Measurements from ENCODE around the gene OR52N5.

OR52N5 gene

GRCh38 chr11:5746614-5747013 is 36.5 kb downstream of the OR52N5 start:
- Mint-ChIP-seq H3K27me3 (peaks cover 5% of the 10 kb centered on the region), H3K27ac (no peak overlapping the region), H3K4me3 (no peak overlapping the region), H3K4me1 (ENCODE audit: low read depth) (no peaks in the 10 kb centered on the region), H3K36me3 (ENCODE audit: low read depth) (no peaks in the 10 kb centered on the region), H3K9me3 (peaks cover 13% of the 10 kb centered on the region)

DNA sequence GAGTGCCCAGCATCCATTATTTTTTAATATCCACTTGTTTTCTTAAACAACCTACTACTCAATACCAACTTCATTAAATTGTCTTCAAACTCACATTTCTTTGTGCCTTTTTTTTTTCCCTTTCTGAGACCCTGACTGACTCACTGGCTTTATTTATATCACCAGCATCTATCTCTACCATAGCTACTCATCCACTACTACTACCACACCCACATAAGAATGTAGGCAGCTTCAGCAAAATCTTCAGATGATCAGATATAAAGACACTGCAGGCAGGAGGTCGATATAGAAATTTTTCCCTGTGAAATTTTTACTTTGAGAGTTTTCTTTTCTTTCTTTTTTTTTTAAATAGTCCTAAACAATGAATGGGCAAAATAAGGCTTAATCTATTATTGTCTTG is 44.7 kb downstream of the OR52N5 start:
- Mint-ChIP-seq H3K36me3 (ENCODE audit: low read depth) (peaks cover 16% of the 10 kb centered on the region), H3K4me1 (ENCODE audit: low read depth) (no peaks in the 10 kb centered on the region), H3K9me3 (peaks cover 25% of the 10 kb centered on the region), H3K4me3 (no peak overlapping the region), H3K27me3 (peaks cover 7% of the 10 kb centered on the region), H3K27ac (no peak overlapping the region)

- Mint-ChIP-seq H3K4me3 (no peak overlapping the region), H3K27me3 (peaks cover 7% of the 10 kb centered on the region), H3K4me1 (ENCODE audit: low read depth) (no peaks in the 10 kb centered on the region), H3K36me3 (ENCODE audit: low read depth) (peaks cover 16% of the 10 kb centered on the region), H3K27ac (no peak overlapping the region), H3K9me3 (peaks cover 25% of the 10 kb centered on the region)
Observed at GRCh38 chr11:5737670-5738392, 45.3 kb downstream of the OR52N5 start.

GRCh38 chr11:5737091-5737490 is 46.1 kb downstream of the OR52N5 start:
- Mint-ChIP-seq H3K4me1 (ENCODE audit: low read depth) (no peaks in the 10 kb centered on the region), H3K9me3 (peaks cover 23% of the 10 kb centered on the region), H3K27me3 (peaks cover 7% of the 10 kb centered on the region), H3K4me3 (no peak overlapping the region), H3K36me3 (ENCODE audit: low read depth) (peaks cover 16% of the 10 kb centered on the region), H3K27ac (no peak overlapping the region)

DNA sequence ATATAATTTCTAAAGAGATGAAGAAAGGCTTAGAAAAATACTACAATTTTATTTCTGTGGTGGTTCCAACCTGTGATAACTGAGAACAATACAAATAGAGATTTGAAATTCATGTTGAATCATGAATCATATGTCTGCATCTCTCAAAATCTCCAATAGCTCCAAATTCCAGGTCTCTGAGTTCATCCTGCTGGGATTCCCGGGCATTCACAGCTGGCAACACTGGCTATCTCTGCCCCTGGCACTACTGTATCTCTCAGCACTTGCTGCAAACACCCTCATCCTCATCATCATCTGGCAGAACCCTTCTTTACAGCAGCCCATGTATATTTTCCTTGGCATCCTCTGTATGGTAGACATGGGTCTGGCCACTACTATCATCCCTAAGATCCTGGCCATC is 46.8 kb downstream of the OR52N5 start, which contains the start of gene OR56B1:
Gene OR56B1, plus strand, starts transcription at position 53 of the 400 bp plus-strand sequence. Its CDS starts 69 bp downstream, at position 122.
- H3K4me3 Mint-ChIP-seq: no peak within 1 kb of the TSS
- H3K27ac Mint-ChIP-seq: no peak within 1 kb of the TSS
- peaks cover 15% of the 10 kb centered on the region for H3K36me3 Mint-ChIP-seq (ENCODE audit: low read depth)

GRCh38 chr11:5727691-5728090 is 55.5 kb downstream of the OR52N5 start:
- no peaks in the 10 kb centered on the region for H3K9me3 Mint-ChIP-seq
- no peaks in the 10 kb centered on the region for H3K36me3 Mint-ChIP-seq (ENCODE audit: low read depth)
- H3K27ac Mint-ChIP-seq: no peak overlapping the region
- H3K4me3 Mint-ChIP-seq: no peak overlapping the region
- H3K27me3 Mint-ChIP-seq: no peaks in the 10 kb centered on the region
- no peaks in the 10 kb centered on the region for H3K4me1 Mint-ChIP-seq (ENCODE audit: low read depth)

More for the DNA sequence above, 46.8 kb downstream of the OR52N5 start, which contains the start of gene OR56B1:
- H3K9me3 Mint-ChIP-seq: peaks cover 16% of the 10 kb centered on the region
- no peaks in the 10 kb centered on the region for H3K4me1 Mint-ChIP-seq (ENCODE audit: low read depth)
- H3K27me3 Mint-ChIP-seq: peaks cover 7% of the 10 kb centered on the region

DNA sequence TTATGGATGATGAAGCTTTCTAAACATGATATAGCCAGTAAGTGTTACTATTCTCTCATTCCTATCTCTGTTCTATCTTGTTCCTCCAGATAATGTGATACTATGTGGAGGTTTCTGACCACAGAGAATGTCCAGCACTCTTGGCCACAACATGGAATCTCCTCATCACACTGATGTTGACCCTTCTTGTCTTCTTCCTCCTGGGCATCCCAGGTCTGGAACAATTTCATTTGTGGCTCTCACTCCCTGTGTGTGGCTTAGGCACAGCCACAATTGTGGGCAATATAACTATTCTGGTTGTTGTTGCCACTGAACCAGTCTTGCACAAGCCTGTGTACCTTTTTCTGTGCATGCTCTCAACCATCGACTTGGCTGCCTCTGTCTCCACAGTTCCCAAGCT is 56.8 kb downstream of the OR52N5 start:
- Mint-ChIP-seq H3K9me3 (no peaks in the 10 kb centered on the region), H3K4me3 (no peak overlapping the region), H3K27ac (no peak overlapping the region), H3K36me3 (ENCODE audit: low read depth) (no peaks in the 10 kb centered on the region), H3K4me1 (ENCODE audit: low read depth) (no peaks in the 10 kb centered on the region), H3K27me3 (no peaks in the 10 kb centered on the region)
